CD4-positive, alpha-beta T cell treated with Interleukin-10 for 1 hour (primary cell): Measurements from ENCODE around the gene SPRR2B.
"Not testable (repeated sequence)": the region's sequence is repeated elsewhere in the genome, so short reads cannot be mapped to it uniquely, and the experiment has no call there.

Source experiments
- DNase-seq: peaks from one replicate; pipeline ENCODE4 v3.0.0-alpha.2; 2020

Gene SPRR2B

GRCh38 chr1:153071511-153071910 is at the start of gene SPRR2B:
Gene SPRR2B (minus strand): TSS chr1:153071611. CDS start chr1:153070839, 772 bp downstream.
- no peak for DNase-seq

- DNase-seq: no peak
Measured at GRCh38 chr1:153120945-153121344, 49.5 kb upstream of the SPRR2B start.

GRCh38 chr1:153119491-153119971 is 48.1 kb upstream of the SPRR2B start:
- DNase-seq: no peak

GRCh38 chr1:153115264-153115663 is 43.9 kb upstream of the SPRR2B start:
- not testable (repeated sequence) for DNase-seq

GRCh38 chr1:153113416-153113815 is 42.0 kb upstream of the SPRR2B start, which contains the start of gene SPRR2F:
Gene SPRR2F (minus strand): TSS chr1:153113516. CDS start chr1:153112733, 783 bp downstream.
- no peak for DNase-seq

GRCh38 chr1:153112454-153112853 is 41.0 kb upstream of the SPRR2B start:
- not testable (repeated sequence) for DNase-seq

- no peak for DNase-seq
Measured at GRCh38 chr1:153100245-153100644, 28.8 kb upstream of the SPRR2B start.

- no peak for DNase-seq
Measured at GRCh38 chr1:153099461-153100045, 28.1 kb upstream of the SPRR2B start.

- no peak for DNase-seq
Measured at GRCh38 chr1:153095764-153096163, 24.4 kb upstream of the SPRR2B start.

GRCh38 chr1:153094426-153094825 is 23.0 kb upstream of the SPRR2B start, which contains the start of gene SPRR2E:
Gene SPRR2E (minus strand): TSS chr1:153094526. CDS start chr1:153093751, 775 bp downstream.
- DNase-seq: no peak

GRCh38 chr1:153087652-153088051 is 16.2 kb upstream of the SPRR2B start:
- no peak for DNase-seq

- DNase-seq: no peak
Measured at GRCh38 chr1:153081736-153082135, 10.3 kb upstream of the SPRR2B start.

GRCh38 chr1:153072806-153073726 is 1.7 kb upstream of the SPRR2B start:
- no peak for DNase-seq

- DNase-seq: no peak
Measured at GRCh38 chr1:153070243-153070642, 1.2 kb downstream of the SPRR2B start.

GRCh38 chr1:153058826-153059784 is 12.3 kb downstream of the SPRR2B start:
- DNase-seq: no peak

- no peak for DNase-seq
Measured at GRCh38 chr1:153058154-153058553, 13.3 kb downstream of the SPRR2B start.

GRCh38 chr1:153057375-153057774 is 14.0 kb downstream of the SPRR2B start, which contains the start of gene SPRR2A:
Gene SPRR2A (minus strand): TSS chr1:153057512. CDS start chr1:153056735, 777 bp downstream.
- DNase-seq: no peak

- not testable (repeated sequence) for DNase-seq
Measured at GRCh38 chr1:153056111-153056510, 15.3 kb downstream of the SPRR2B start.

GRCh38 chr1:153049211-153049610 is 22.2 kb downstream of the SPRR2B start:
- no peak for DNase-seq

GRCh38 chr1:153040950-153041631 is 30.3 kb downstream of the SPRR2B start, which contains the start of gene SPRR2D:
Gene SPRR2D (minus strand): TSS chr1:153041120. CDS start chr1:153040346, 774 bp downstream.
- no peak for DNase-seq

GRCh38 chr1:153035211-153035610 is 36.2 kb downstream of the SPRR2B start:
- DNase-seq: no peak
